HG03025 (cell line): ENCODE results near the gene ADORA2A.

Experiments used
- ATAC-seq: cut with Tn5 transposase; IDR thresholded peaks from one replicate; pipeline ENCODE4 v1.9.1; 2021; ENCODE audit warnings: mild to moderate bottlenecking, moderate library complexity; ENCODE audit not compliant: unreplicated experiment, low FRiP score

Gene ADORA2A

DNA sequence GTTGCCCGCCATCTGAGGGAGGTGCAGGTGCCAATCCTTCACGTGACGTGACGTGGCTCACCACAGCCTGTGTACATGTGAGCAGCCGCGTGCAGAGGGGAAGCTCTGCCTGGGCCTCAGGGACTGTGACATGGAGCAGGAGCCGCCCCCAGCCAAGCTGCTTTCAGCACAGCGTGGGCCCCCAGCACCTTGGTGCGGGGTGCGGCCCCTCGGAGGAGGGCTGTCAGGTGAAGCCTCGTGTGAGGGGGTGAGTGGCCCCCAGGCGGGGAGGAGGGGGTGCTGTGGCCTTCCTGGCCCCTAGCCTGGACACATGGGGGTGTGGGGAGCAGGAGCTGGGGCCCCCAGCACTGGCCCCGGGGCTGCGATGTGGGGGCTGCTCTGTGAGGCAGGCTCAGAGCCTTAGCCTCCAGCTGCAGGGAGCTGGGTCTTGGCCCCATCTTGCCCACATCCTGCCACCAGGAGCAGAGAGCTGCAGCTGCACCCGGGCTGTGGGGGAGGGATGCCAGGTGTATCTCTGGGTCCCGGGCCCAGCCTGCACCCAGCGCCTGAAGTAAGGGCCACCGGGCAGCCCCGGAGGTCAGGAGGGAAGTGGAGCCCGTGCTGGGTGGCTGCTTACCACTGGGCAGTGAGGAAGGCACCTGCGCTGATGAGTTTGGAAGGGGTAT is at the start of gene ADORA2A:
Gene ADORA2A, plus strand, starts transcription at position 100 of the 665 bp plus-strand sequence. CDS start 5,806 bp downstream, outside the sequence.
- no peak for ATAC-seq

GRCh38 chr22:24379536-24379935 is 47.9 kb upstream of the ADORA2A start:
- no peak for ATAC-seq

- no peak for ATAC-seq
Measured at GRCh38 chr22:24380220-24380904, 47.0 kb upstream of the ADORA2A start.

GRCh38 chr22:24380905-24381230 is 46.5 kb upstream of the ADORA2A start:
- ATAC-seq, result no peak

DNA sequence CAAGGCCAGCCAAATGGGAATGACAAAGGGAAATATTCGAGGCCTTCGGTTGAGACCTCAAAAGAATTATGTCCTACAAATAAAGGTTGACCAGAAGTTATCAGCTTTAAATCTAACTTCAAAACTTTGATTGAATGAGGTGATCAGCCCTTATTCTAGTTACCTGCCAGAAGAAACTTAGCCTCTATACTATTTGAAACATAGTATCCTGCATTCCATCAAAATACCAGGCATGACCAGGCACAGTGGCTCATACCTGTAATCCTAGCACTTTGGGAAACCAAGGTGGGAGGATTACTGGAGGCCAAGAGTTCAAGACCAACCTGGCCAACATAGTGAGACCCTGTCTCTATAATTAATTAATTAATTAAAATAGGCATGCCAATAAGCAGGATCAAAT is 44.3 kb upstream of the ADORA2A start:
- ATAC-seq, result no peak

DNA sequence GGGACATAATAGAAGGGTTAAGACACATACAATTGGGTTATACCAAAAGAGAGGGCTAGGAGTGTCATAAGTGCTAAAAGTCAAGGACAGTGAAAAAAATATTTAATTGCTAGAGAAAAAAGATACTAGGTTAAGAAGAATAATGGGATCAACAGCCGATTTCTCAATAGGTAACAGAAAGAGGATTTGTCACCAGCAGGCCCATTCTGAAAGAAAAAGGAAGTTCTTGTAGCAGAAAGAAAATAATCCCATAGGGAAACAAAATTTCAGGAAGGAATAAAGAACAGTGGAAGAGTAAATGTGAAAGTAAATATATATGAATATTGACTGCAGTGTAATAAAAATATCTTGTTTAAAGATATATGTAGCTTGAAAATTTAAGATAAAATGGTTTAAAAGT is 43.3 kb upstream of the ADORA2A start:
- no peak for ATAC-seq

- ATAC-seq, result no peak
Measured at GRCh38 chr22:24386937-24387471, 40.4 kb upstream of the ADORA2A start.

DNA sequence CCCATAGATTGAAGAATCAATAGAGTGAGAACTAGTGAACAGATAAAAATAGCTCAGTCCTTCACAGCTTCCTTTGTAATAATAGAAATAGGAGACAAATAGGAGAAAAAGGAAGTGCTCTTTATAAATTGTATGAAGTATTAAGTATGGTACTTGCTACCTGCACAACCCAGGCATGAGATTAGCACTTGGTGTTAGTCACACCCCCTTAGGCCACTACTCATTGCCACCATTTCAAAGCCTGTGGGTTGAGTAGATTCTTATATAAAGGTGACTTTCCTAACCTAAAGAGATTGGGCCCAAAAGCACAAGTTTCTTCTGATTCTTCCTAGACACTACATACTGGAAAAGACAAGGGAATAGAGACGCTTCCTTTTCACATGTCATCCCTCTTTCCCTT is 37.7 kb upstream of the ADORA2A start:
- ATAC-seq, result no peak

- no peak for ATAC-seq
Measured at GRCh38 chr22:24390156-24390555, 37.2 kb upstream of the ADORA2A start.

DNA sequence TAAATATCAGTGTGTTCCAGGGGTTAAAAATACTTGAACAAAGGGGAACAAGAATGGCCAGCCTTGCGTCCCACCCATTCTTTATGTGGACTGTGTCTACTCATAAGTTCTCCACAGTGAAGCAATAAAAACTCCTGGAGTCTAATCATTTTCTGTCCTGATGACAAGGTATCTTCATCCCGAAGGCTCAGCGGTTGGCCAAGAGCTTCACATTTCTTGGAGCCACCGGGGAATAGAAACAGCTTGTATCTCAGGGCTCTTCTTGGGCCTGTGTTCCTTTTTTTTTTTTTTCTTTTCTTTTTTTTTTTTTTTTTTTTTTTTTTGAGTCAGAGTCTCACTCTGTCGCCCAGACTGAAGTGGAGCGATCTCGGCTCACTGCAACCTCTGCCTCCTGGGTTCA is 36.8 kb upstream of the ADORA2A start:
- ATAC-seq, result no peak

GRCh38 chr22:24391836-24392217 is 35.6 kb upstream of the ADORA2A start:
- no peak for ATAC-seq

- ATAC-seq, result no peak
Measured at GRCh38 chr22:24392218-24392931, 35.0 kb upstream of the ADORA2A start.

DNA sequence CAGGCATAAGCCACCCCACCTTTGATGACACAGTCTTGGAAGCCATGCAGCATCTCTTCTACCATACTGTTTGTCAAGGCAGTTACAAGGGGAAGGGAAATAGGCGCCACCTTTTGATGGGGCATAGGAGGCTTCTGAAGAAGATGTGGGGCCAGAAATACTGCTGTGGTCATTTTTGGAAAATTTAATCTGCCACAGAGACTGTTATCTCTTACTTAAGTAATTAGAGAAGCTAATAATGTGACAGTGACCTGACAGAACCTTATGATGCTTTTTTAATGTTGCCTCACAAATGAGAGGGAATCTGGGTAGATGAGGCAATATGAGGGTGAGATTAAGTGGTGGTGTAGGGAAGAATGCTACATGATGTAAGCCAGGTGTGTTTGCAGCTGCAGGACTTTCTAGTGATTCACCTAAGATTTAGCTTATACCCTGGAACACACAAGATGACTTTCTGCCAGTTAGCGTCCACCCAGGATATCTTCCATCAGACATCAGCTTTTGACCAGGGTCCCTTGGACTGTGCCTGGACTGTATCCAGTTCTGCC is 34.3 kb upstream of the ADORA2A start:
- no peak for ATAC-seq

GRCh38 chr22:24393848-24394247 is 33.6 kb upstream of the ADORA2A start:
- ATAC-seq, result no peak

DNA sequence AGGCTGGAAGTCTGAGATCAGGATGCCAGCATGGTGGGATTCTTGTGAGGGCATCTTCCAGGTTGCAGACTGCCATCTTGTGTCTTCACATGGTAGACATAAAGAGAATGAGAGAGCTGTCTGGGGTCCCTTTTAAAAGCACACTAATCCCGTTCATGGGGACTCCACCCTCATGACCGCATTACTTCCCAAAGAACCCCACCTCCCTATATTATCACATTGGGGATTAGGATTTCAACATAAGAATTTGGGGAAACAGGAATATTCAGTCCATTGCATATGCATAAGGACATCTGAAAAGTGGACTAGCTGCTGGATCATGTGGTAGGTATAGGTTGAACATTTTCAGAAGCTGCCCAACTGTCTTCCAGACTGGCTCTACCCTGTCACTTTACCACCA is 33.1 kb upstream of the ADORA2A start:
- no peak for ATAC-seq

DNA sequence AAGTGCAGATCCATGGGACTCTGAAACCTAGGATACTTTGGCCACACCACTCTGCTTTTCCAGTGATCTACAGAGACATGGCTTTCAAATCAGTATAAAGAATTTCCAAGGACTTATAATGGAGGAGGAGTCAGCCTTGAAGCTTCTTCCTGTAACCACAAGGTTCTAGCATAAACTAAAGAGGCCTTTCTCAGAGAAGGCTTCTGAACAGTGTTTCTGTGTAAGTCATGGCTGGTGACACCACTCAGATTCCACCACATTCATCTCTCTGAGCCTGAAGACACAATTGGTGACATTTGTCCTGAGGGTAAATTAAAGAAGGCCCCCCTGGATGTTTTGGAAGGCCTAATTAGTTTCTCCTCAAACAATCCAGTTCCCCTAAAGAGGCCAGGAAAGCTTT is 29.0 kb upstream of the ADORA2A start:
- no peak for ATAC-seq

DNA sequence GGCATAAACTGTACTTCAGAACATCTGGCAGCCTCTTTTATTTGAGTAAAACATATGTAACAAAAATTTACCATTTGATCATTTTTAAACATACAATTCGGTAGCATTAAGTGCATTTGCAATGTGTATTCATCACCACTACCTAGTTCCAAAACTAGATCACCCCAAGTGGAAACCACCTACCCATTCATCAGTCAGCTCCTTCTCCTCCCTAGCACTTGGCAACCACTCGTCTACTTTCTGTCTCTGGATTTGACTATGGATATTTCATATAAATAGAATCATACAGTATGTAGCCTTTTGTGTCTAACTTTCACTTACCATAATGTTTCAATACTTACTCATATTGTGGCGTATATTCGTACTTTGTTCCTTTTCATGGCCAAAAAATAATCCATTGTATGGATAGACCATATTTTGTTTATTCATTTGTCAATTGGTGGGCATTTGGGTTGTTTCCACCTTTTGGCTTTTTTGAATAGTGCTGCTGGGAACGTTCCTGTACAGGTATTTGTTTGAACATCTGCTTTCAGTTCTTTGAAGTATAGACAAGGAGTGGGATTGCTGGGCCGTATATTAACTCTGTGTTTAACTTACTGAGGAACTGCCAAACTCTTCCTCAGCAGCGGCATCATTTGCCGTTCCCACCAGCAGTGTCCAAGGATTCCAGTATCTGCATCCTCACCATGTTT is 27.2 kb upstream of the ADORA2A start:
- ATAC-seq, result no peak

DNA sequence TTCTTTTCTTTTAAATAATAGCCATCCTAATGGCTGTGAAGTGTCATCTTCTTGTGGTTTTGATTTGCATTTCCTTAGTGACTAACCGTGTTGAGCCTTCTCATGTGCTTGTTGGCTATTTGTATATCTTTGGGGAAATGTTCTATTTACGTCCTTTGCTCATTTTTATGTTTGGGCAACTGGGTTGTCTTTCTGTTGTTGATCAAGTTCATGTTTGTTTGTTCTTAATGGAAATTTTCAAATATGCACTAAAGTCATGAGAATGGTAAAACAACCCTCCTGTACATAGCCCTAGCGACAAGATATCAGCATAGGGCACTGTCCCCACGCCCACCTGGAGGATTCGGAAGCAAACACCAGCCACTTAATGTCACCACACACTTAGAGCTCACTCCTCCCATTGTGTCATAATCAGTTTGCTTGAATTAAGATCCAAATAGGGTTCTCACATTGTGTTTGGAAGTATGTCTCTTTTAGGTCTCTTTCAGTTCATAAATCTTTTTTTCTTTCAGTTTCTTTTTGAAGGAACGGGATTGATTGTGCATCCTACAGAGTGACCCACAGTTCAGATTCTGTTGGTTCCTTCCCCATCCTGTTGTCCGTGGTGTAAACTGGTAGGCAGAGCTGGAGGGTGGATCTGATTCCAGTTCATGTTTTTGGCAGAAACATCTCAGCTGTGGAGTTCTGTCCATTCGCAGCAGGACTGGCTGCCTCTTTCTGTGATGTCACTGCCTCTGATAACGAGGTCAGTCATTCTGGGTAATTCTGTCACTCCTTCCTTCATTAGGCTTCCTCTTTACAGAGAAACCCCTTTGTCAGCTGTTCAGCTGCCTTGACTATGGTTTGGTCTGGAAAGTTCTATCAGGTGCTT is 26.4 kb upstream of the ADORA2A start:
- ATAC-seq, result no peak

DNA sequence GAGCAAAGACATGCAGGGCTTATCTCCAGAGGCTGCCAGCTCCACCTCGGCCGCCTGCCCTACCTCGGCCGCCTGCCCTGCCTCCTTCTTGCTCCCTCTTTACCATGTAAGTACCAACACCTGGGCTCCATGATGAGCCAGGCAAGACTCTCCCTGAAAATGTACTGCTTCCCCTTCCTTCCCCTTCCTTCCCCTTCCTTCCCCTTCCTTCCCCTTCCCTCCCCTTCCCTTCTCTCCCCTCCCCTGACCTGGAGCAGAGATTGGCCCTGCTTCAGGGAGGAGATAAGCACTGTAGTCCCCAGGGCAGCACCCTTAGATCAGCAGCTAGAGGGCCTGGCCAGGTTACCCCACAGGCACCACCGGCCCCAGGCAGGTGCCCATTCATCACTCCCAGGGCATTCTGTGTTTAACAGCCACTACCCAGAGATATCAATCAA is 25.4 kb upstream of the ADORA2A start:
- ATAC-seq, result no peak
